ENCODE data around the gene COX19.

GRCh38 chr7:945147-945555 lies 30.2 kb downstream of the COX19 start:
- TF ChIP-seq POLR2A (IDR thresholded peaks at IDR 0.05), result no peak
- TF ChIP-seq CTCF (IDR thresholded peaks at IDR 0.05), result no peak
